Karpas-422 (cell line): ENCODE data around the gene TPST1. TPM values are rescaled to one million over a fixed set of nuclear protein-coding genes. Genes with fewer than 3 reads are reported as not detected.
"Not testable (repeated sequence)": the region's sequence is repeated elsewhere in the genome, so short reads cannot be mapped to it uniquely, and the experiment has no call there.

Experiments
- DNase-seq: peaks from one replicate; pipeline ENCODE4 v3.0.0-alpha.2; 2015
- H2AFZ ChIP-seq: fragments of 200-600 bp; sonication (generic); 2 replicates; pipeline ENCODE4 v1.6.1; 2014; ENCODE audit warnings: antibody characterized with exemption, low read length, mixed read lengths
- H3K27ac ChIP-seq: fragments of 200-600 bp; sonication (generic); 2 replicates; pipeline ENCODE4 v1.5.1; 2014; ENCODE audit warnings: mild to moderate bottlenecking, low read length, moderate library complexity
- H3K27me3 ChIP-seq: fragments of 200-600 bp; sonication (generic); 2 replicates; pipeline ENCODE4 v1.6.1; 2014; ENCODE audit warnings: low read length, mixed read lengths
- H3K36me3 ChIP-seq: fragments of 200-600 bp; sonication (generic); 2 replicates; pipeline ENCODE4 v1.6.1; 2014; ENCODE audit warnings: low read length, mixed read lengths; ENCODE audit not compliant: insufficient read depth
- H3K4me1 ChIP-seq: fragments of 200-600 bp; sonication (generic); 2 replicates; pipeline ENCODE4 v1.6.1; 2014; ENCODE audit warnings: mild to moderate bottlenecking, low read length, mixed read lengths
- H3K4me2 ChIP-seq: fragments of 200-600 bp; sonication (generic); 2 replicates; pipeline ENCODE4 v1.6.1; 2014; ENCODE audit warnings: low read length, low read depth, mild to moderate bottlenecking; ENCODE audit not compliant: poor library complexity, severe bottlenecking
- H3K4me3 ChIP-seq: fragments of 200-600 bp; sonication (generic); 2 replicates; pipeline ENCODE4 v1.5.1; 2014; ENCODE audit warnings: mild to moderate bottlenecking, antibody characterized with exemption, low read length, mixed read lengths
- H3K79me2 ChIP-seq: fragments of 200-600 bp; sonication (generic); 2 replicates; pipeline ENCODE4 v1.6.1; 2014; ENCODE audit warnings: mild to moderate bottlenecking, low read length, mixed read lengths
- H3K9ac ChIP-seq: fragments of 200-600 bp; sonication (generic); 2 replicates; pipeline ENCODE4 v1.6.0; 2014; ENCODE audit warnings: low read length
- H3K9me2 ChIP-seq: fragments of 200-600 bp; sonication (generic), shearing (Covaris generic); replicated peaks from 2 replicates; pipeline ENCODE4 v1.6.0; 2014; ENCODE audit warnings: mild to moderate bottlenecking, low read length, moderate library complexity; ENCODE audit not compliant: insufficient read depth
- H3K9me3 ChIP-seq: fragments of 300-700, 200-600 bp; sonication (generic); 2 replicates; pipeline ENCODE4 v1.6.1; 2014; ENCODE audit warnings: low read length, mixed read lengths
- H4K20me1 ChIP-seq: fragments of 200-600 bp; sonication (generic); 2 replicates; pipeline ENCODE4 v1.6.1; 2014; ENCODE audit warnings: mild to moderate bottlenecking, antibody characterized with exemption, low read length, low read depth; ENCODE audit not compliant: insufficient read depth
- total RNA-seq: library from RNA; depleted of rRNA; stranded (reverse); fragments of >200 nt; shearing (Covaris generic); gene quantifications from 2 replicates; pipeline ENCODE4 v1.2.3, GENCODE V29; 2014; ENCODE audit warnings: low replicate concordance

The TPST1 gene
- total RNA-seq, 1 experiment from 2014 or later, result 8.5 TPM

DNA sequence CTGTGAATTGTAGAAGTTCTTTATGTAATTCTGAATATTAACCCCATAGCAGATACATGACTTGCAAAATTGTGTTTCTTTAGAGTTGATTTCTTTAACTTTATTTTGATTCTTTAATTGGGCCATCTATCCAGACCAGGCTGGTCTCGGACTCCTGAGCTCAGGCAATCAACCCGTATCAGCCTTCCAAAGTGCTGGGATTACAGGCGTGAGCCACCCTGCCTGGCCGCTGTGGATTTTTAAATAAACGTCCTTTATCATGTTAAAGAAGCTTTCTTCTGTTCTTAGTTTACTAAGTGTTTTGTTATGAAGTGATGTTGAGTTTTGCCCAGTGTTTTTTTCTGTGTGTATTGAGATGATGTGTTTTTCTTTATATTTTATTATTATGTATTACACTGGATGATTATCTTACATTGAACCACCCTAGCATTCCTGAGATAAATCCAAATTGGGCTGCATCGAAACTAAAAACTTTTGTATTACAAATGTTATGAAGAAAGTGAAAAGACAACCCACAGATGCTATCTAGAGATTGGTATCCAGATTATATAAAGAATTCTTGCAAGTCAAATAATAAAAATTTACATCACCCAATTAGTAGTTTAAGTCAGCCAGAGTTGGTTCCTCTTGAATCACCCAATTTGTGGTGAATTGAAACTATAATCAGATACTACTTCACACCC, 118.1 kb downstream of the TPST1 start:
- no peaks in the 10 kb centered on the region for H3K9me2 ChIP-seq
- H2AFZ ChIP-seq, result no peak overlapping the region
- no peak overlapping the region for H3K4me3 ChIP-seq
- no peak for DNase-seq
- H4K20me1 ChIP-seq, result no peaks in the 10 kb centered on the region
- H3K27ac ChIP-seq, result no peak overlapping the region
- H3K4me1 ChIP-seq, result no peaks in the 10 kb centered on the region
- no peaks in the 10 kb centered on the region for H3K9me3 ChIP-seq
- H3K36me3 ChIP-seq, result no peaks in the 10 kb centered on the region
- no peak overlapping the region for H3K4me2 ChIP-seq
- H3K27me3 ChIP-seq, result no peaks in the 10 kb centered on the region
- no peak overlapping the region for H3K9ac ChIP-seq
- no peaks in the 10 kb centered on the region for H3K79me2 ChIP-seq

DNA sequence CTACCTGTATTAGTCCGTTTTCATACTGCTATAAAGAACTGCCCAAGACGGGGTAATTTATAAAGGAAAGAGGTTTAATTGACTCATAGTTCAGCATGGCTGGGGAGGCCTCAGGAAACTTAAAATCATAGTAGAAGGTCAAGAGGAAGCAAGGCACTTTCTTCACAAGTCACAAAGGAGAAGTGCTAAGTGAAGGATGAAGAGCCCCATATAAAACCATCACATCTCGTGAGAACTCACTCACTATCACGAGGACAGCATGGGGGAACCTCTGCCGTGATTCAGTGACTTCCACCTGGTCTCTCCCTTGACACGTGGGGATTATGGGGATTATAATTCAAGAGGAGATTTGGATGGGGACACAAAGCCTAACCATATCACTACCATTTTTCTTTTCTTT, 119.9 kb downstream of the TPST1 start:
- H3K9me3 ChIP-seq, H3K36me3 ChIP-seq, H2AFZ ChIP-seq, H3K27ac ChIP-seq, H3K4me3 ChIP-seq, H4K20me1 ChIP-seq, H3K27me3 ChIP-seq, H3K9ac ChIP-seq, H3K9me2 ChIP-seq, H3K4me2 ChIP-seq, H3K4me1 ChIP-seq, H3K79me2 ChIP-seq: not testable (repeated sequence)
- peak; percentile 47 for DNase-seq

DNA sequence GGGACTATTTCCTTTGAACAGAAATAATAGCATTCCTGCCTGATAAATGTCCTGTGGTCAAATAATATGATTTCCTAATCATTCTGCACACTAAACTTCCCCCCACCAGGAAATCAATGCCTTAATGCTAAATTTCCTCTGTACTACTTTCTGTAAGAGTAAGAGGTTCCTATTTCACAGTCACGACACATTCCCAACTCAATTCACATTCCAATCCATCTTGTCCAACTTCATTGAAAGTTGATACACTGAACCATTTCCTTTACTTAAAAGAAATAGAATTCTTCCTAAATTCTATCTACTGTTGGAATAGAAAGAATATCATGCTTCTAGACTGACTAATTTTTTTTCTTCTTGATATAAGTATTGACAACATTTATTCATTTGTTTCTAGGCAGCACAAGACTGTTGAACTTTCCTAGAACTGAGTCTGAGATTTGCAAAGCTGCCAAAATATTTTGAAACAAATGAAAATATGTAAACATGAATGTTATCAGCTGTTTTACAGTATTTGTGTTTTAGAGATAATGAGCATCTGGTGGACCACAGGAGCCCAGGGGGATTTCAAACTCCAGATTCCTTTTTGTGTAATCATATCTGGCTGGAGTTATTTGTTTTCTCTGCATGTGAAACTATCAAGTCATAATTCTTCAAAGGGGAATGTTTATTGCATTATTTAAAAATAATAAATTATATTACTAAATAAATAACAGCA, 121.5 kb downstream of the TPST1 start:
- H3K4me2 ChIP-seq, result no peak overlapping the region
- no peaks in the 10 kb centered on the region for H3K79me2 ChIP-seq
- no peak overlapping the region for H3K4me3 ChIP-seq
- H4K20me1 ChIP-seq, result no peaks in the 10 kb centered on the region
- no peak overlapping the region for H2AFZ ChIP-seq
- no peaks in the 10 kb centered on the region for H3K36me3 ChIP-seq
- H3K9ac ChIP-seq, result no peak overlapping the region
- no peaks in the 10 kb centered on the region for H3K9me3 ChIP-seq
- DNase-seq, result no peak
- H3K9me2 ChIP-seq, result no peaks in the 10 kb centered on the region
- no peaks in the 10 kb centered on the region for H3K27me3 ChIP-seq
- no peak overlapping the region for H3K27ac ChIP-seq
- no peaks in the 10 kb centered on the region for H3K4me1 ChIP-seq

DNA sequence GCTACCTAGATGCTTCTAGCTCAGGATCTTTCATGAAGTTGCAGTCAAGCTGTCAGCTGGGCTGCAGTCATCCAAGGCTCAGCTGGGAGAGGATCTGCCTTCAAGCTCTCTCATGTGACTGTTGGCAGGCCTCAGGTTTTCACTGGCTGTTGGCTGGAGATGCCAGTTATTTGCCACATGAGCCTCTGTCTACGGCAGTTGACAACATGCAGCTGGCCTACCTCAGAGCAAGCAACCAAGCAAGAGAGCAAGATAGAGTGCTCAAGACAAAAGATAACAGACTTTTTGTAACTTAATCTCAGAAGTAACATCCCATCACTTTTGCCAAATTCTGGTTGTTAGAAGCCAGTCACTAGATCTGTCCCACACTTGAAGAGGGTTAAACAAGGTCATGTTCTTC, 125.8 kb downstream of the TPST1 start:
- Histone ChIP-seq H3K79me2 (no peaks in the 10 kb centered on the region), H3K4me2 (no peak overlapping the region), H3K4me3 (no peak overlapping the region), H3K27ac (no peak overlapping the region), H3K9me2 (no peaks in the 10 kb centered on the region), H4K20me1 (no peaks in the 10 kb centered on the region), H3K4me1 (no peaks in the 10 kb centered on the region), H3K27me3 (no peaks in the 10 kb centered on the region), H3K36me3 (no peaks in the 10 kb centered on the region), H3K9me3 (no peaks in the 10 kb centered on the region), H2AFZ (no peak overlapping the region), H3K9ac (no peak overlapping the region)
- DNase-seq, result no peak

DNA sequence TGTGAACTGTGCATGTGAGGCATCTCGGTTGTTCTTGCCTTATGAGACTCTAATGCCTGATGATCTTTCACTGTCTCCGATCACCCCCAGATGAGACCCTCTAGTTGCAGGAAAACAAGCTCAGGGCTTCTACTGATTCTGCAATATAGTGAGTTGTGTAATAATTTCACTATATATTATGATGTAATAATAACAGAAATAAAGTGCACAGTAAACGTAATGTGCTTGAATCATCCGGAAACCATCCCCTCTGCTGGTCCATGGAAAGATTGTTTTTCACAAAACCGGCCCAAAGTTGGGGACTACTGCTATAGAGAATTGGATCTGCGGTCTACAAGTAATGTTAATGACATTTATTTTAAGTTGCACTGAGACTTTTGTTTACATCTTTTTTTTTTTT, 126.7 kb downstream of the TPST1 start:
- H3K4me3 ChIP-seq, result no peak overlapping the region
- H4K20me1 ChIP-seq, result no peaks in the 10 kb centered on the region

DNA sequence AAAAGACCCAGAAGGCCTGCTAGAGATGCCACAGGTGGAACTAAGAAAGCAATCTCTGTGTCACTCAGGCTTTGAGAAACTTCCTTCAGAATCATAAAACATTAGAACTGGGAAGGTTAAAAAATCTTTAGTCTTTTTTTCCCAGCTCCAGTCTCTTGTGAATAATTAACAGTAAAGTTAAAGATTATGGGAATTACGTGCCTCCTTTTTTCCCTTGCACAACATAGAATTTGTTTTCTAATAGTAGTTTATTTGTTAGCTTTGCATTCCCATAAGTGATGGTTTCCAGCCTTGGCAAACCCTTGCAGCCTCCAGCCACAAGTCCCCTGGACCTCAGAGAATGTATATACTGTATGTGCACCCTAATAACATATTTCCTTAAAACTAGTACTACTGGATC, 128.3 kb downstream of the TPST1 start:
- Histone ChIP-seq H3K4me2 (no peak overlapping the region), H3K4me3 (no peak overlapping the region), H3K9me3 (no peaks in the 10 kb centered on the region), H3K79me2 (no peaks in the 10 kb centered on the region), H3K27ac (no peak overlapping the region), H3K4me1 (no peaks in the 10 kb centered on the region), H3K36me3 (no peaks in the 10 kb centered on the region), H3K9ac (no peak overlapping the region), H3K9me2 (no peaks in the 10 kb centered on the region), H2AFZ (no peak overlapping the region), H4K20me1 (no peaks in the 10 kb centered on the region), H3K27me3 (no peaks in the 10 kb centered on the region)
- DNase-seq, result no peak

More for the DNA sequence above, 126.7 kb downstream of the TPST1 start:
- Histone ChIP-seq H3K36me3 (no peaks in the 10 kb centered on the region), H2AFZ (no peak overlapping the region), H3K9ac (no peak overlapping the region), H3K4me1 (no peaks in the 10 kb centered on the region), H3K79me2 (no peaks in the 10 kb centered on the region), H3K9me2 (no peaks in the 10 kb centered on the region), H3K9me3 (no peaks in the 10 kb centered on the region), H3K27me3 (no peaks in the 10 kb centered on the region), H3K27ac (no peak overlapping the region), H3K4me2 (no peak overlapping the region)
- DNase-seq, result no peak

DNA sequence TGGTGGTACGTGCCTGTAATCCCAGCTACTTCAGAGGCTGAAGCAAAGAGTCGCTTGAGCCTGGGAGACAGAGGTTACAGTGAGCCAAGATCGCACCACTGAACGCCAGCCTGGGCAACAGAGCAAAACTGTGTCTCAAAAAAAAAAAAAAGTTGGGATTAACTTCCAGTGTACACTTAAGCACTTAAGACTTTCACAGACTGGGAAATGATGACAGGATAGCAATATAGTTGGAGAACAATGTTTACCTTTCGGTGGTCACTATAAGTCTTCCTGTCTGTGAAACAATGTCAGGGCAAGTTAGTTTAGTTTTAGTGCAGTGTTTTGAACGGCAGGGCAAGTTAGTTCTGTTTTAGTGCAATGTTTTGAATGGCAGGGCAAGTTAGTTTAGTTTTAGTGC, 130.2 kb downstream of the TPST1 start:
- H3K79me2 ChIP-seq, result no peaks in the 10 kb centered on the region
- no peaks in the 10 kb centered on the region for H3K9me2 ChIP-seq
- no peaks in the 10 kb centered on the region for H3K36me3 ChIP-seq
- no peak overlapping the region for H3K4me3 ChIP-seq
- H4K20me1 ChIP-seq, result no peaks in the 10 kb centered on the region
- no peak overlapping the region for H3K9ac ChIP-seq
- no peak for DNase-seq
- H3K27me3 ChIP-seq, result no peaks in the 10 kb centered on the region
- no peak overlapping the region for H3K4me2 ChIP-seq
- H3K4me1 ChIP-seq, result no peaks in the 10 kb centered on the region
- no peak overlapping the region for H3K27ac ChIP-seq
- H2AFZ ChIP-seq, result no peak overlapping the region
- H3K9me3 ChIP-seq, result no peaks in the 10 kb centered on the region

DNA sequence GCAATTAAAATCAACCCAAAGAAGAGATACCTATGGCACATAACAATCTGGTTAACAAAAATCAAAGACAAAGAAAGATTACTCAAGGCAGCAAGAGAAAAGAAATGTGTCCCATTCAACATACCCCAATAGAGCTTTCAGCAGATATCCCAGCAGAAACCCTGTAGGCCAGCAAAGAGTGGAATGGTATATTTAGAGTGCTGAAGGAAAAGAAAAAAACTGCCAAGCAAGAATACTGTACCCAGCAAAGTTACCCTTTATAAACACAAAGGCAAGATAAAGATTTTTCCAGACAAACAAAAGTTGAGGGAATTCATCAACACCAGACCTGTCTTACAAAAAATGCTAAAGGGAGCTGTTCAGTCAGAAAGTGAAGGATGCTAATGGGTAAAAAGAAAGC, 131.6 kb downstream of the TPST1 start:
- no peak overlapping the region for H3K9ac ChIP-seq
- H3K9me2 ChIP-seq, result no peaks in the 10 kb centered on the region
- H2AFZ ChIP-seq, result no peak overlapping the region
- no peaks in the 10 kb centered on the region for H3K9me3 ChIP-seq
- no peaks in the 10 kb centered on the region for H3K79me2 ChIP-seq
- H3K36me3 ChIP-seq, result no peaks in the 10 kb centered on the region
- no peak overlapping the region for H3K27ac ChIP-seq
- no peak for DNase-seq
- no peak overlapping the region for H3K4me3 ChIP-seq
- H3K27me3 ChIP-seq, result no peaks in the 10 kb centered on the region
- no peaks in the 10 kb centered on the region for H3K4me1 ChIP-seq
- H4K20me1 ChIP-seq, result no peaks in the 10 kb centered on the region
- H3K4me2 ChIP-seq, result no peak overlapping the region
